ENCODE results near the gene KCNMA1. TPM values are rescaled to one million over a fixed set of nuclear protein-coding genes. Genes with fewer than 3 reads are reported as not detected.

Gene KCNMA1
- total RNA-seq, 1 experiment from 2014 or later: 0.49 TPM

DNA sequence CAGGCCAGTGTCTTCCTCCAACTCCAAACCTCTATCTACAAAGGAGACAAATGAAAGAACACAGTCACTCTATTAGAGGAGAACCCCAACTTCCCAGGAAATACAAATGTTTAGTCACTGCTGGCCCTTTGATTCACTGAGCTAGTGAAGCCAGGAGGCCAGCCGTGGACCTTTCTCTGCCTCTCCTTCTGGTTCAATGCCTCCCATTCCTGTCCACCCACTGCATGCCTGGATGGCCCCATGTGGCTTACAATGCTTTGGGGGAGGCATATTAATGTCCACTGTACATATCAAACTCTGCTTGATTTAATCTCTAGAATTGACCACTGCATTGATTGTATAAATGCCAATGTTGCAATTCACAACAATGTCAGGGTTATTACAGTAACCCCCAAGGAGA is 687.3 kb downstream of the KCNMA1 start:
- no peak for TF ChIP-seq JUND (IDR thresholded peaks at IDR 0.05)
- TF ChIP-seq, protein P1, sequence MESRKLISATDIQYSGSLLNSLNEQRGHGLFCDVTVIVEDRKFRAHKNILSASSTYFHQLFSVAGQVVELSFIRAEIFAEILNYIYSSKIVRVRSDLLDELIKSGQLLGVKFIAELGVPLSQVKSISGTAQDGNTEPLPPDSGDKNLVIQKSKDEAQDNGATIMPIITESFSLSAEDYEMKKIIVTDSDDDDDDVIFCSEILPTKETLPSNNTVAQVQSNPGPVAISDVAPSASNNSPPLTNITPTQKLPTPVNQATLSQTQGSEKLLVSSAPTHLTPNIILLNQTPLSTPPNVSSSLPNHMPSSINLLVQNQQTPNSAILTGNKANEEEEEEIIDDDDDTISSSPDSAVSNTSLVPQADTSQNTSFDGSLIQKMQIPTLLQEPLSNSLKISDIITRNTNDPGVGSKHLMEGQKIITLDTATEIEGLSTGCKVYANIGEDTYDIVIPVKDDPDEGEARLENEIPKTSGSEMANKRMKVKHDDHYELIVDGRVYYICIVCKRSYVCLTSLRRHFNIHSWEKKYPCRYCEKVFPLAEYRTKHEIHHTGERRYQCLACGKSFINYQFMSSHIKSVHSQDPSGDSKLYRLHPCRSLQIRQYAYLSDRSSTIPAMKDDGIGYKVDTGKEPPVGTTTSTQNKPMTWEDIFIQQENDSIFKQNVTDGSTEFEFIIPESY (IDR thresholded peaks at IDR 0.05; ENCODE audit: extremely low read depth, insufficient replicate concordance, low read length): no peak
- TF ChIP-seq TCF7L2 (IDR thresholded peaks at IDR 0.05; ENCODE audit: borderline replicate concordance, extremely low read depth, insufficient read depth, insufficient read length): no peak
- TF ChIP-seq POLR2AphosphoS5 (IDR thresholded peaks at IDR 0.05; ENCODE audit: low read depth, low read length): no peak
- TF ChIP-seq EGR1 (IDR thresholded peaks at IDR 0.05; ENCODE audit: low read depth): no peak
- TF ChIP-seq SIN3A (IDR thresholded peaks at IDR 0.05; ENCODE audit: low read depth): no peak
- TF ChIP-seq MAX (IDR thresholded peaks at IDR 0.05): no peak
- TF ChIP-seq RAD21 (IDR thresholded peaks at IDR 0.05; ENCODE audit: low read depth): no peak
- TF ChIP-seq ATF3 (IDR thresholded peaks at IDR 0.05): no peak
- TF ChIP-seq, protein P2, sequence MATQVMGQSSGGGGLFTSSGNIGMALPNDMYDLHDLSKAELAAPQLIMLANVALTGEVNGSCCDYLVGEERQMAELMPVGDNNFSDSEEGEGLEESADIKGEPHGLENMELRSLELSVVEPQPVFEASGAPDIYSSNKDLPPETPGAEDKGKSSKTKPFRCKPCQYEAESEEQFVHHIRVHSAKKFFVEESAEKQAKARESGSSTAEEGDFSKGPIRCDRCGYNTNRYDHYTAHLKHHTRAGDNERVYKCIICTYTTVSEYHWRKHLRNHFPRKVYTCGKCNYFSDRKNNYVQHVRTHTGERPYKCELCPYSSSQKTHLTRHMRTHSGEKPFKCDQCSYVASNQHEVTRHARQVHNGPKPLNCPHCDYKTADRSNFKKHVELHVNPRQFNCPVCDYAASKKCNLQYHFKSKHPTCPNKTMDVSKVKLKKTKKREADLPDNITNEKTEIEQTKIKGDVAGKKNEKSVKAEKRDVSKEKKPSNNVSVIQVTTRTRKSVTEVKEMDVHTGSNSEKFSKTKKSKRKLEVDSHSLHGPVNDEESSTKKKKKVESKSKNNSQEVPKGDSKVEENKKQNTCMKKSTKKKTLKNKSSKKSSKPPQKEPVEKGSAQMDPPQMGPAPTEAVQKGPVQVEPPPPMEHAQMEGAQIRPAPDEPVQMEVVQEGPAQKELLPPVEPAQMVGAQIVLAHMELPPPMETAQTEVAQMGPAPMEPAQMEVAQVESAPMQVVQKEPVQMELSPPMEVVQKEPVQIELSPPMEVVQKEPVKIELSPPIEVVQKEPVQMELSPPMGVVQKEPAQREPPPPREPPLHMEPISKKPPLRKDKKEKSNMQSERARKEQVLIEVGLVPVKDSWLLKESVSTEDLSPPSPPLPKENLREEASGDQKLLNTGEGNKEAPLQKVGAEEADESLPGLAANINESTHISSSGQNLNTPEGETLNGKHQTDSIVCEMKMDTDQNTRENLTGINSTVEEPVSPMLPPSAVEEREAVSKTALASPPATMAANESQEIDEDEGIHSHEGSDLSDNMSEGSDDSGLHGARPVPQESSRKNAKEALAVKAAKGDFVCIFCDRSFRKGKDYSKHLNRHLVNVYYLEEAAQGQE (IDR thresholded peaks at IDR 0.05; ENCODE audit: low read depth): no peak
- TF ChIP-seq YY1 (IDR thresholded peaks at IDR 0.05; ENCODE audit: extremely low read depth, insufficient replicate concordance, low read depth, low read length): no peak
- no peak for TF ChIP-seq ZNF274 (IDR thresholded peaks at IDR 0.05; ENCODE audit: low read depth, low read length)
- TF ChIP-seq EZH2 (IDR thresholded peaks at IDR 0.05): no peak
- no peak for TF ChIP-seq SP1 (IDR thresholded peaks at IDR 0.05; ENCODE audit: low read depth)
- Histone ChIP-seq H2AFZ (ENCODE audit: low read depth, low read length, poor library complexity, severe bottlenecking) (no peak overlapping the region), H3K27me3 (ENCODE audit: insufficient read depth, low read length) (peaks cover 47% of the 10 kb centered on the region), H3K36me3 (ENCODE audit: control insufficient read depth in 1 of 2, insufficient read depth in 2 of 2, low read length in 2 of 2) (no peaks in the 10 kb centered on the region), H3K9ac (ENCODE audit: low read length) (no peak overlapping the region), H3K4me2 (ENCODE audit: low read length) (no peak overlapping the region), H3K79me2 (ENCODE audit: insufficient read depth, low read length) (no peaks in the 10 kb centered on the region), H3K4me3 (replicated peaks in 1 of 2; ENCODE audit: low read depth in 1 of 2, low read length in 2 of 2) (no peak overlapping the region), H3K4me1 (ENCODE audit: control insufficient read depth in 1 of 2, insufficient read depth in 2 of 2, low read length in 2 of 2) (no peaks in the 10 kb centered on the region), H3K27ac (ENCODE audit: low read depth, low read length) (no peak overlapping the region), H3K9me3 (ENCODE audit: control insufficient read depth in 1 of 2, insufficient read depth in 1 of 2, low read depth in 1 of 2, low read length in 2 of 2) (no peaks in the 10 kb centered on the region), H4K20me1 (ENCODE audit: insufficient read depth) (no peaks in the 10 kb centered on the region), H3K9me2 (ENCODE audit: insufficient read depth) (no peaks in the 10 kb centered on the region)
- ChIA-PET POLR2A (no interaction called here), RAD21 (ENCODE audit: low non-redundant PET in 1 of 2, low total read pairs in 2 of 2, uncharacterized antibody in 2 of 2, unreplicated experiment in 2 of 2) (no interaction called here), CTCF (no interaction called here)
- ATAC-seq (no peak), DNase-seq (ENCODE audit: low read depth, low spot score) (no peak)
- BruUV-seq (replicated peaks): no TSS peak
- intact Hi-C loops (cut with micrococcal nuclease): no loop called here

Data from HCT116 (cell line).